ENCODE results near the gene CLIC5.

DNA sequence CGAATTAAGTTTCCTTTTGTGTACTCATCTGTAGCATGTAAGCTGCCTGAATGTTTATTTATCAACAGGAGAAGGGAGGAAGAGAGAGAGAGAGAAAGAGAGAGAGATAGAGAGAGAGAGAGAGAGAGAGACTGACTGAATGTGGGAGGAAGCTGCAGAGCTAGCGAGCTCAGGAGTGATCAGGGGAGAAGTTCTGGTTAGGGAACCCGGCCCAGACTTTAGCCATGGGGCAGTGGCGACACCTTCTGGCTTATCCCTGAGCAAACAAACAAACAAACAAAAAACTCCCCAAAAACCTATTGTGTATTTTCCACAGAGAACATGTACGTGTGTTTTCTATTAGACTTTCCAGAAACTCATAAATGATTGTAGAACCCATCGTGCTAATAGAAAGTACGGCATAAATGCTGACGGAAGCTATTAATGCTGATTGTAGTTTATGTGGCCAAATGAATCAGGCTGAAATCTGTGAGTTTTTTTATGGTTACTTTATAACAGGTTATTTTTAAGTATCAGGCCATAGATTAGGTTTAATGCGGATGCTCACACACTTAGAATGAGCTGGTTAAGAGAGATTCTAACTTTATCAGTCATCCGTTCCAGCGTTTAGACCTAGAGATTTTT is 92.8 kb downstream of the CLIC5 start:
- TF ChIP-seq CTCF (optimal IDR thresholded peaks at IDR 0.05 in 1 of 3, IDR thresholded peaks at IDR 0.05 in 1 of 3, conservative IDR thresholded peaks at IDR 0.05 in 1 of 3; ENCODE audit: extremely low read depth in 1 of 3, insufficient read depth in 2 of 3, low read length in 3 of 3) (peak; percentile 65 to 94 (median 69)), EZH2 (IDR thresholded peaks at IDR 0.05; ENCODE audit: low read length) (no peak)
